ENCODE data around the gene WDR54.

DNA sequence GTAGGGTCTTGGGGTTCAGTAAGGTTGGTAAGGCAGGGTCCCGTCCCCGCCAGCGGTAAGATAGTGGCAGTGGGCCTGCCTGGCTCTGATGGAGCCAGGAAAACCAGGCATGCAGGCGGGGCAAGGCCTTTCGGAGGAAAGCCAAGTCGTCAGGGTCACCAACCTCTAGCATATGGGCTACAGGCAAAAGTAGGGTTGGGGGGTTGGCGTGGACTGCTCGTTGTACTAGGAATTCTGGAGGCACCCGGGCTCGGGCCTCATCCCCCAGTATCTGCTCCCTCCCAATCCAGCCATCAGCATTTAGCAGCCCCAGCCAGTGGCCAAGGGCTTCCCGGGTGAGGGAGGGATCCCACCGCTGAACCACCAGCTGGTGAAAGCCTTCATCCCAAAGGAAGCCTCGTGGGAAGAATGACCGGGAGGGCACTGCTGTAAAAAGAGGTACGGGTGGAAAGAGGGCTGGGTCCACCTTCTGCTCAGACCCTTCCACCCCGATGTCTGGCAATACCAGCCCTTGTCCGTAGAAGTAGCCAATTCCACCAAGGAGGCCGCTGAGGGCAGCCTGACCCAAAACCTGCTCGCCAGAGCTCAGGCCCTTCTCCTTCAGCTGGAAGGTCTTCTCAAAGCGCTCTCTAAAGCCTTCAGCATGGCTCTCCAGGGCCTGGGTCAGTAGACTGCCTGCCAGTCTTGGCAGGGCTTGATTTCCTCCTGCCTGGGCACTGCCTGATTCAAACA lies 40.7 kb downstream of the WDR54 start:
- TF ChIP-seq, protein P1, sequence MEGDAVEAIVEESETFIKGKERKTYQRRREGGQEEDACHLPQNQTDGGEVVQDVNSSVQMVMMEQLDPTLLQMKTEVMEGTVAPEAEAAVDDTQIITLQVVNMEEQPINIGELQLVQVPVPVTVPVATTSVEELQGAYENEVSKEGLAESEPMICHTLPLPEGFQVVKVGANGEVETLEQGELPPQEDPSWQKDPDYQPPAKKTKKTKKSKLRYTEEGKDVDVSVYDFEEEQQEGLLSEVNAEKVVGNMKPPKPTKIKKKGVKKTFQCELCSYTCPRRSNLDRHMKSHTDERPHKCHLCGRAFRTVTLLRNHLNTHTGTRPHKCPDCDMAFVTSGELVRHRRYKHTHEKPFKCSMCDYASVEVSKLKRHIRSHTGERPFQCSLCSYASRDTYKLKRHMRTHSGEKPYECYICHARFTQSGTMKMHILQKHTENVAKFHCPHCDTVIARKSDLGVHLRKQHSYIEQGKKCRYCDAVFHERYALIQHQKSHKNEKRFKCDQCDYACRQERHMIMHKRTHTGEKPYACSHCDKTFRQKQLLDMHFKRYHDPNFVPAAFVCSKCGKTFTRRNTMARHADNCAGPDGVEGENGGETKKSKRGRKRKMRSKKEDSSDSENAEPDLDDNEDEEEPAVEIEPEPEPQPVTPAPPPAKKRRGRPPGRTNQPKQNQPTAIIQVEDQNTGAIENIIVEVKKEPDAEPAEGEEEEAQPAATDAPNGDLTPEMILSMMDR (IDR thresholded peaks at IDR 0.05; ENCODE audit: borderline replicate concordance, extremely low read depth, low read length, poor library complexity, severe bottlenecking) = no peak
- no peak for TF ChIP-seq EZH2 (IDR thresholded peaks at IDR 0.05; ENCODE audit: borderline replicate concordance, low read depth, low read length, severe bottlenecking)

Measured in DND-41 (cell line).